ENCODE measurements around the gene KPNA3. TPM values are rescaled to one million over a fixed set of nuclear protein-coding genes. Genes with fewer than 3 reads are reported as not detected.
"Not testable (repeated sequence)": the region's sequence is repeated elsewhere in the genome, so short reads cannot be mapped to it uniquely, and the experiment has no call there.

KPNA3 gene
- total RNA-seq, 1 experiment from 2014 or later = 34.7 TPM

GRCh38 chr13:49814551-49815270 is 22.2 kb upstream of the KPNA3 start:
- DNase-seq = no peak
- H3K9me3 ChIP-seq = no peaks in the 10 kb centered on the region
- H3K4me3 ChIP-seq = no peak overlapping the region
- no peaks in the 10 kb centered on the region for H3K27me3 ChIP-seq
- no peaks in the 10 kb centered on the region for H3K36me3 ChIP-seq

- Histone ChIP-seq H3K36me3 (no peaks in the 10 kb centered on the region), H3K27me3 (no peaks in the 10 kb centered on the region), H3K9me3 (no peaks in the 10 kb centered on the region), H3K4me3 (no peak overlapping the region)
- no peak for DNase-seq
Measured at GRCh38 chr13:49812812-49813211, 20.3 kb upstream of the KPNA3 start.

DNA sequence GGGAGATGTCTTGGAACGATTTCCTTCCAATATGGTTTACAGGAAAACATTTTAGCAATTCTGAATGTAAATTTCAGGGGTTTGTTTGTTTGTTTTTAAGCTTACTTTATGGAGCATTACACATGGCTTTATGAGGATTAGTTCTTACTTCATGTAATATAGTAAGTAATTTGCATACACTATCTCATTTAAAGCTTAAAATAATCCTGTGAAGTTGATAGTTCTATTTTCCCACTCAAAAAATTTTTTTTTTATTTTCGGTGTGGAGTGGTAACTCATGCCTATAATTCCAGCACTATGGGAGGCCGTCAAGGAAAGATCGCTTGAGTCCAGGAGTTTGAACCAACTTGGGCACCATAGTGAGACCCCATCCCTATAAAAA is 19.0 kb upstream of the KPNA3 start:
- Histone ChIP-seq H3K27me3 (no peaks in the 10 kb centered on the region), H3K36me3 (no peaks in the 10 kb centered on the region), H3K4me3 (no peak overlapping the region), H3K9me3 (no peaks in the 10 kb centered on the region)
- no peak for DNase-seq

DNA sequence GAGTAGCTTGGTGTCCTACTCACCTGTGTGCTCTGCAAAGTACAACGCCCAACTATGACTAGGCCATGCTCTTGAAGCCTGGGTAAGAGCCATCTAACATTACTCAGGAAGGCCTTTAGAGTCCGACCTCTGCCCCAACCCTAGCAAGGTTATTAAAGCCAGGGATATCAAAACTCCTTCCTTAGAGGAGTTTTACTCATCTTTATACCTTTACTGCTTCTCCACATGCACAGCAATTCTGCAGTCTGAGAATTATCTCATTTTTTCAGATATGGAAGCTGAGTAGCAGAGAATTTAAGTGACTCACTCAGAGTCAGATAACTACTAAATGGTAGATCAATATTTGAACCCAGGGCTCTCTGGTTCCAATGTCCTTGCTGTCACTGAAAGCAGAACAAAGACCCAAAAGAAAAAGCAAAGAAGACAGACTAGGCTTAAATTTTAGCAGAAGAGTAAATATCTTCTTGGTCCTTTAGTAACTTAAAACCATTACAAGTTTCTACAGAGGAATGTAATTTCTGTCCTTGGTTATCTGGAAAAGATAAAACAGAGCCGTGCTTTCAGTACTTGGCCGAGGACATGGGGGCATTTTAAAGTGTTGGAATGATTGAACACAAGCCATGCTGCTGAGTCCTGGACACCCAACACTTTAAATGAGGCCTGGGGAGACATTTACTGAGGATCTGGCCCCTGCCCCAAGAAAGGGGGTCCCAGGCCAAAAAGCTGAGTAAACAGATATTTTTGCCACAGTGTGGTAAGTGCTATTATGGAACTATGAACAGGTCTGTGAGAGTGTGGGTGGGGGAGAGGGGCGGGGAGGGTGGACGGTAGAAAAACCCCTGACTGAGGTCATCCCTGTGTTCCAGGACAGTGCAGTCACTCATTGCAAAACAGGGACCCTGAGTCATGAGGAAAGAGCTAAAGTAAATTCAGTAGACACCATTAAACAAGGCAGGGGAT is 18.4 kb upstream of the KPNA3 start:
- Histone ChIP-seq H3K9me3 (no peaks in the 10 kb centered on the region), H3K27me3 (no peaks in the 10 kb centered on the region), H3K4me3 (no peak overlapping the region), H3K36me3 (no peaks in the 10 kb centered on the region)
- DNase-seq = peak; percentile 57

DNA sequence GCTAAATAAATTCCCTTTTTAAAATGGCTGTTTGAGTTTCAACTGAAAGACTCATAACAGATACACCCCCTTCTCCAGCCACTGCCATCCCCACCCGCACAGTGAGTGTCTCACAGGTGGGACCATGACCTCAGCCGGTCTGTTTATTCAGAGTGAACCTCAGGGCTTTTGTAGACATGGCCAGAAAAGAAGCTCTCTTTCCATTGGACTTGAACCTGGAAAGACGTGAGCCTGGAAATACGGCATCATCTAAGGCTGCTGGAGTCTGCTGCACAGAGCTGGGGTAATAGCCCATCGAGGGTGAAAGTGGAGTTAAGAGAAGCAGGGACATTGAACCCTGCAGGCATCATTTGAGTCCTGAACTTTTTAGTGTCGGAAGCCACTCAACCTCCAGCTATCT is 15.2 kb upstream of the KPNA3 start:
- H3K36me3 ChIP-seq = no peaks in the 10 kb centered on the region
- no peaks in the 10 kb centered on the region for H3K27me3 ChIP-seq
- no peak overlapping the region for H3K4me3 ChIP-seq
- no peaks in the 10 kb centered on the region for H3K9me3 ChIP-seq
- DNase-seq = no peak

GRCh38 chr13:49806126-49806536 is 13.6 kb upstream of the KPNA3 start:
- Histone ChIP-seq H3K9me3 (no peaks in the 10 kb centered on the region), H3K36me3 (no peaks in the 10 kb centered on the region), H3K27me3 (no peaks in the 10 kb centered on the region), H3K4me3 (no peak overlapping the region)
- DNase-seq = no peak

DNA sequence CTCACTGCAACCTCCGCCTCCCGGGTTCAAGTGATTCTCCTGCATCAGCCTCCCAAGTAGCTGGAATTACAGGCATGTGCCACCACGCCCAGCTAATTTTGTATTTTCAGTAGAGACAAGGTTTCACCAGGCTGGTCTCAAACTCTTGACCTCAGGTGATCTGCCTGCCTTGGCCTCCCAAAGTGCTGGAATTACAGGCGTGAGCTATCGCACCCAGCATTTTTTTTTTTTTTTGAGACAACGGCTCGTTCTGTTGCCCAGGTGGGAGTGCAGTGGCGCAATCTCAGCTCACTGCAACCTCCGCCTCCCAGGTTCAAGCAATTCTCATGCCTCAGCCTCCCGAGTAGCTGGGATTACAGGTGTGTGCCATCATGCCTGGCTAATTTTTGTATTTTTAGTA is 10.6 kb upstream of the KPNA3 start:
- H3K4me3 ChIP-seq, H3K36me3 ChIP-seq, H3K27me3 ChIP-seq, H3K9me3 ChIP-seq, DNase-seq: not testable (repeated sequence)

- no peak for DNase-seq
- no peaks in the 10 kb centered on the region for H3K36me3 ChIP-seq
- H3K27me3 ChIP-seq = no peaks in the 10 kb centered on the region
- no peak overlapping the region for H3K4me3 ChIP-seq
- no peaks in the 10 kb centered on the region for H3K9me3 ChIP-seq
Measured at GRCh38 chr13:49802426-49802825, 9.9 kb upstream of the KPNA3 start.

DNA sequence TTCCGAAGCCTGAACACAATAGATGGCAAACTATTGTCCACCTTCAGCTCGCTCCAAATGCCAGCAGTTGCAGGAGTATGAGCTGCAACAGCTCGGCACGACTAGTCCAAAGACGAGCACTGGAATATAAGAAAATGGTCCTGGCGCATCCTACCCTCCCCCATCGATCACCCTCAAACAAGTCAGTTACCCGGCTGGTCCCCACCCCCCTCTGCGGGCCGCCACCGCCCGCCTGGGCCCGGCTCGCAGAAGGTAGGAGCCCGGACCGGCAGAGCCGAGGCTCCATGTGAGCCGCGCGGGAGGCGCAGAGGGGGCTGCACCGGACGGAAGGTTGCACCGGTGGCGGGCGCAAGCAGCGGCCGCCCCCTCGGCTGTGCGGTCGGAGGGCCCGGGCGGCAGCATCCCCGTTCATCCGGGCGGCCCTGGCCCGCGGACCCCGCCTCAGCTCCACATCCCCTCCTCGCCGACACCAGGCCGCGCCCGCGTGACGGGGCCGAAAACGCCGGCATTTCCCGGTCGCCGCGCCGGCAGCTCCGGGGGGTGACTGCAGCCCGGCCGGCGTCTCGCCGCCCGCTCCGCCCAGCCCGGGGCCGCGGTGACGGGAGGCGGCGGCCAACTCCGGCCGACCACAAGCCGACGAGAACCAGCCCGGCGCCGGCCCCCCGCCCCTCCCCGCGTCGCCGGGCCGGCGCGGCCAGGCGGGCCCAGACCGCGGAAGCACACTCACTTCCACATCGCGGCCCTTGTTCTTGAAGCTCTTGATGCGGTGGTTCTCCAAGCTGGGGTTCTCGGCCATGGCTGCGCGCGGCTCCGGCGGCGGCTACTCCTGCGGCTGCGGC is 552 bp downstream of the KPNA3 start:
- Histone ChIP-seq H3K4me3 (peak overlapping the region; percentile 62), H3K27me3 (no peaks in the 10 kb centered on the region), H3K9me3 (no peaks in the 10 kb centered on the region), H3K36me3 (peaks cover 33% of the 10 kb centered on the region)
- peak; percentile 61 for DNase-seq

DNA sequence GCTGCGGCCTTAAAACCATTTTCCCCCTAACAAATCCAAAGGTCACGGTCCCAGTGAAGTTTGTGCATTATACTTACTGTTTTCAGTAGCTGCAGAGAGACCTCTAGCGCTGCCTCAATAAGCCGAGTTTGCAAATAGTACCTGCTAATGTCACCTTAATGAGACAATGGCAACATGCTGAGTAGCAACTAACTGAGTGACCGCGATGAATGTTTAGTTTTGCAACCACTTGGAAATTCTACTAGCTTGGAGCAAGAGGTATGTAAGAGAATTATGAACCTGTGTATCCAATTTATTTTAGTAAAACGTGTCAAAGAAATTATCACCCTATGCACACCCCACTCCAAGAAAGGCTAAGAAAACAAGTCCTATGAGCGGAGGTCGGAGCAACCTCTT is 1.2 kb downstream of the KPNA3 start:
- H3K27me3 ChIP-seq = no peaks in the 10 kb centered on the region
- H3K4me3 ChIP-seq = peak overlapping the region; percentile 62
- H3K36me3 ChIP-seq = peaks cover 33% of the 10 kb centered on the region
- no peaks in the 10 kb centered on the region for H3K9me3 ChIP-seq
- no peak for DNase-seq

- no peak for DNase-seq
- no peaks in the 10 kb centered on the region for H3K9me3 ChIP-seq
- H3K4me3 ChIP-seq = peak overlapping the region; percentile 62; the same call in 1 of the 2 replicates
Measured at GRCh38 chr13:49789968-49790367, 2.5 kb downstream of the KPNA3 start.

DNA sequence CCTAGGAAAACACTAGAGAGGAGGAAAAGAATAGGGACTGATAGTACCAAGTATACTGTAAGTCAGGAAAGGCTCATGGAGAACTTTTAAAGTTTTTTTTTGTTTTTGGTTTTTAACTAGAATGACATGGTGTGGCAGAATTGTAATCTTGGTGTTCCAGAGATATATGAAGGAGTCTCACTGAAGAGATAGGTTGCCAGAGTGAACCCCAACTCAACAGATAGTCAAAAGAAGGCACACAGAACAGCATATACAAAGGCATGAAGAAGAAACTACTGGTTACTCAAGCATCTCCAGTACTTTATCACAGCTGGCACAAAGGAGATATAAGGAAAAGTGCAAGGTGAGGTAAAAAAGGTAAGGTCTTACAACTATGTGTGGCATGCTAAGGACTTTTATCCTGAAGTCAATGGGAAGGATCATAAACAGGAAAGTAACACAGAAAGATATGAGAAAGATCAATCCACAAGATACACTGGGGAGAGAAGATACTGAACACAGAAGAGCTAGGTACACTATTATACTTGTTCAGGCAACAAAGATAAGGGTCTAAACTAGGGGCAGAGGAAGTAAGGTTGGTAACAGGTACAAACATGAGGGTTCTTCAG is 6.0 kb downstream of the KPNA3 start:
- Histone ChIP-seq H3K27me3 (no peaks in the 10 kb centered on the region), H3K36me3 (peaks cover 47% of the 10 kb centered on the region), H3K9me3 (no peaks in the 10 kb centered on the region), H3K4me3 (no peak overlapping the region)
- no peak for DNase-seq

More at GRCh38 chr13:49789968-49790367, 2.5 kb downstream of the KPNA3 start:
- Histone ChIP-seq H3K27me3 (no peaks in the 10 kb centered on the region), H3K36me3 (peaks cover 39% of the 10 kb centered on the region)

DNA sequence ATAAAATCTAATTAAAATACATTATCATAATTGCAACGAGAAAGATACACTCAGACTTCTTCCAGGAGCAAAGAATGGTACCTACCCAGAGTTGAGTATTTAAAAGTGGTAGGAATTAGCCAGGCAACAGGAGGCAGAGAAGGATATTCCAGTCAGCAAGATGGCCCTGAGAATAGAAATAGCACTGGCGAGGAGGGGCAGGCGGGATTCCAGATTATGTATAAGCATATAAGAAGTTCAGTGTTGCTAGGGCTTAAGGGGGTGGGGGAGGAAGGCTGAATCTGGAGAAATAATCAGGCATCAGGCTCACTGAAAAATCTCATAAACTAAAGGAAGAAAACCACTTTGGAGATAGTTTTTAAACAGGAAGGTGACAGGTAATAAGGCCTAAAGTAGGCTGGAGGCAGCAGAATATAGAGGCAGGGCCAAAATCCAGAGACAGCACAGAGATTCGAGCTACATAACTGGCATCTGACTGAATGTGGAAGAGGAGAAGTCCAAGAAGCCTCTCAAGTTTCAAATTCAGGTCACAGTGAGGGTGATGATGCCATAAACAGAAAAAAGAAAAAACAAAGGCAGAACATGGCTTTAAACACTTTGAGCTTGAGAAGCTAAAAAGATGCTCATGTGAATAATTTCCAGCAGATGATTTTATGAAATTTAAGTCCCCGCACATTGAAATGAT is 7.5 kb downstream of the KPNA3 start:
- Histone ChIP-seq H3K9me3 (no peaks in the 10 kb centered on the region), H3K27me3 (no peaks in the 10 kb centered on the region), H3K36me3 (peaks cover 32% of the 10 kb centered on the region), H3K4me3 (no peak overlapping the region)
- no peak for DNase-seq

GRCh38 chr13:49783865-49784264 is 8.6 kb downstream of the KPNA3 start:
- H3K27me3 ChIP-seq = no peaks in the 10 kb centered on the region
- no peak overlapping the region for H3K4me3 ChIP-seq
- peaks cover 22% of the 10 kb centered on the region for H3K36me3 ChIP-seq
- H3K9me3 ChIP-seq = no peaks in the 10 kb centered on the region
- DNase-seq = no peak

DNA sequence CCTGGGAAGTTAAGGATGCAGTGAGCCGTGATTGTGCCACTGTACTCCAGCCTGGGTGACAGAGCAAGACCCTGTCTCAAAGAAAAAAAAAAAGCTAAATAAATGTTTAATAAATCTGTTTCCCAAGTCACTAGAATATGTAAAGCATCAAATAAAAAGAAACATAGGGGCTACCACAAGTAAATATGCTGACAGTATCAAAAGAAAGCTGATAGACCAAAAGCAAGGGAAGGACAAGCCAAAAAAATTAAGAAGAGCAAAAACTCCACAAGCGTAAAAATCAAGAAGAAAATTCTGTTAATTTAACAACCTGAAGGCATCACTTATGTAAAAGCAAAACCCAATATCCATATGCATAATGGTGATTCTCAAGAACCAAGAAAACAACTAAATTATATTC is 9.7 kb downstream of the KPNA3 start:
- no peaks in the 10 kb centered on the region for H3K9me3 ChIP-seq
- H3K36me3 ChIP-seq = peaks cover 17% of the 10 kb centered on the region
- H3K27me3 ChIP-seq = no peaks in the 10 kb centered on the region
- DNase-seq = no peak
- H3K4me3 ChIP-seq = no peak overlapping the region

GRCh38 chr13:49781806-49782205 is 10.7 kb downstream of the KPNA3 start:
- H3K36me3 ChIP-seq = peaks cover 16% of the 10 kb centered on the region
- no peaks in the 10 kb centered on the region for H3K9me3 ChIP-seq
- H3K4me3 ChIP-seq = no peak overlapping the region
- no peak for DNase-seq
- no peaks in the 10 kb centered on the region for H3K27me3 ChIP-seq
